Thoracic aorta (tissue), 2 donors: ENCODE results near the gene CNN3. TPM values are rescaled to one million over a fixed set of nuclear protein-coding genes. Genes with fewer than 3 reads are reported as not detected.
A peak's percentile ranks its signal among the peaks of the same experiment; 100 is the strongest.

Experiments used
- ATAC-seq: fragments of 150-250 bp; one replicate; pipeline ENCODE4 v1.8.0; 2017; ENCODE audit warnings: low read depth; ENCODE audit not compliant: insufficient number of reproducible peaks, low FRiP score
- DNase-seq: peaks from one replicate; pipeline ENCODE4 v3.0.0-alpha.2; 2020; ENCODE audit warnings: low spot score
- H3K27ac ChIP-seq, 2 donors: fragments of 200-600 bp; sonication (generic); 1 replicate in 1 of 2; 2 replicates in 1 of 2; pipeline ENCODE4 v1.5.1; 2016; ENCODE audit warnings: mild to moderate bottlenecking in 2 of 2, moderate library complexity in 2 of 2
- H3K27me3 ChIP-seq: fragments of 200-600 bp; sonication (generic); replicated peaks from 2 replicates; pipeline ENCODE4 v1.6.0; 2016; ENCODE audit warnings: mild to moderate bottlenecking; ENCODE audit not compliant: insufficient read depth
- H3K36me3 ChIP-seq: fragments of 200-600 bp; sonication (generic); one replicate; pipeline ENCODE4 v1.5.1; 2016
- H3K4me1 ChIP-seq, 2 donors: fragments of 200-600 bp; sonication (generic); 1 replicate in 1 of 2; 2 replicates in 1 of 2; pipeline versions ENCODE4 v1.5.1 to v1.6.0; 2016; ENCODE audit warnings: low read depth in 2 of 2, mild to moderate bottlenecking in 1 of 2; ENCODE audit not compliant: control insufficient read depth in 1 of 2
- H3K4me3 ChIP-seq: fragments of 200-600 bp; sonication (generic); 2 replicates; pipeline ENCODE4 v1.5.1; 2016; ENCODE audit warnings: mild to moderate bottlenecking
- H3K9me3 ChIP-seq: fragments of 200-600 bp; sonication (generic); 2 replicates; pipeline ENCODE4 v1.5.1; 2016
- total RNA-seq, 2 donors: library from RNA; depleted of rRNA; stranded (reverse); fragments of >200 nt; gene quantifications; one replicate each; pipeline versions ENCODE4 v1.1.0 to v1.2.3, GENCODE V29; 2016
- TF ChIP-seq, protein P1 (sequence below): fragments of 200-600 bp; sonication (generic); IDR thresholded peaks from one replicate; pipeline ENCODE4 v1.5.1; 2019; ENCODE audit warnings: antibody characterized with exemption

Gene CNN3
- total RNA-seq, 2 donors from 2014 or later, result 225 to 257 TPM

GRCh38 chr1:94883691-94884090, 43.2 kb downstream of the CNN3 start:
- ATAC-seq, result no peak

DNA sequence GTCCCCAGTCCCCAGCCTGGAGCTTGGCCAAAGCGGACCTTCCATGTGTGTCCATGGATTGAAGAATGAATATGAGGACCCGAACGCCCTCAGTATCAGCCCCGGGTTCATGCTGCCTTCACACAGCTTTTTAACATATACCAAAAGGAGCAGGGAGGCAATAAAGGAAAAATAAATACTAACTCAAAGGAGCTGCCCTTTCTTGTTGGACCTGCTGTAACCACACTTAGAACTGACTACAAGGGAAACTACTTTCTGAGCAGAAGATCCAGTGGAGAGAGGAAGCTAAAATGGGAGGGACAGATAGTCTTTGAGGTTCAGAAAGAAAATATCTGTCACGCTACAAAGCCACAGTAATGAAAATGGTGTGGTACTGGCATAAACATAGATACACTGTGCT, 48.6 kb downstream of the CNN3 start:
- ATAC-seq (no peak), DNase-seq (no peak)
- Histone ChIP-seq H3K4me3 (no peak overlapping the region), H3K9me3 (no peaks in the 10 kb centered on the region), H3K27ac (no peak overlapping the region), H3K4me1 (peaks cover 0 to 4% of the 10 kb centered on the region in 2 donors), H3K36me3 (no peaks in the 10 kb centered on the region), H3K27me3 (no peaks in the 10 kb centered on the region)
- TF ChIP-seq, protein P1, sequence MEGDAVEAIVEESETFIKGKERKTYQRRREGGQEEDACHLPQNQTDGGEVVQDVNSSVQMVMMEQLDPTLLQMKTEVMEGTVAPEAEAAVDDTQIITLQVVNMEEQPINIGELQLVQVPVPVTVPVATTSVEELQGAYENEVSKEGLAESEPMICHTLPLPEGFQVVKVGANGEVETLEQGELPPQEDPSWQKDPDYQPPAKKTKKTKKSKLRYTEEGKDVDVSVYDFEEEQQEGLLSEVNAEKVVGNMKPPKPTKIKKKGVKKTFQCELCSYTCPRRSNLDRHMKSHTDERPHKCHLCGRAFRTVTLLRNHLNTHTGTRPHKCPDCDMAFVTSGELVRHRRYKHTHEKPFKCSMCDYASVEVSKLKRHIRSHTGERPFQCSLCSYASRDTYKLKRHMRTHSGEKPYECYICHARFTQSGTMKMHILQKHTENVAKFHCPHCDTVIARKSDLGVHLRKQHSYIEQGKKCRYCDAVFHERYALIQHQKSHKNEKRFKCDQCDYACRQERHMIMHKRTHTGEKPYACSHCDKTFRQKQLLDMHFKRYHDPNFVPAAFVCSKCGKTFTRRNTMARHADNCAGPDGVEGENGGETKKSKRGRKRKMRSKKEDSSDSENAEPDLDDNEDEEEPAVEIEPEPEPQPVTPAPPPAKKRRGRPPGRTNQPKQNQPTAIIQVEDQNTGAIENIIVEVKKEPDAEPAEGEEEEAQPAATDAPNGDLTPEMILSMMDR, result no peak

More at GRCh38 chr1:94883691-94884090, 43.2 kb downstream of the CNN3 start:
- H3K36me3 ChIP-seq, result no peaks in the 10 kb centered on the region
- no peaks in the 10 kb centered on the region for H3K27me3 ChIP-seq
- peak overlapping the region; percentile 55 to 79 for H3K27ac ChIP-seq
- TF ChIP-seq, protein P1, result no peak
- peak overlapping the region; percentile 39 for H3K4me3 ChIP-seq
- no peaks in the 10 kb centered on the region for H3K9me3 ChIP-seq
- peaks cover 16 to 26% of the 10 kb centered on the region in 2 donors for H3K4me1 ChIP-seq
- DNase-seq, result no peak

- Histone ChIP-seq H3K4me3 (no peak overlapping the region), H3K27me3 (no peaks in the 10 kb centered on the region), H3K9me3 (no peaks in the 10 kb centered on the region), H3K4me1 (no peaks in the 10 kb centered on the region), H3K27ac (no peak overlapping the region), H3K36me3 (no peaks in the 10 kb centered on the region)
- DNase-seq, result no peak
- ATAC-seq, result no peak
- TF ChIP-seq, protein P1, result no peak
Measured at GRCh38 chr1:94876362-94876761, 50.5 kb downstream of the CNN3 start.

GRCh38 chr1:94875794-94876193, 51.1 kb downstream of the CNN3 start:
- H3K4me1 ChIP-seq, result no peaks in the 10 kb centered on the region
- H3K27ac ChIP-seq, result no peak overlapping the region
- no peak overlapping the region for H3K4me3 ChIP-seq
- H3K36me3 ChIP-seq, result no peaks in the 10 kb centered on the region
- ATAC-seq (no peak), DNase-seq (no peak)
- H3K9me3 ChIP-seq, result no peaks in the 10 kb centered on the region
- H3K27me3 ChIP-seq, result no peaks in the 10 kb centered on the region
- TF ChIP-seq, protein P1, result no peak

- DNase-seq, result no peak
- H3K36me3 ChIP-seq, result no peaks in the 10 kb centered on the region
- H3K9me3 ChIP-seq, result no peaks in the 10 kb centered on the region
- no peaks in the 10 kb centered on the region for H3K27me3 ChIP-seq
- no peak overlapping the region for H3K27ac ChIP-seq
- H3K4me3 ChIP-seq, result no peak overlapping the region
- TF ChIP-seq, protein P1, result no peak
- no peaks in the 10 kb centered on the region for H3K4me1 ChIP-seq
- no peak for ATAC-seq
Measured at GRCh38 chr1:94874423-94874822, 52.5 kb downstream of the CNN3 start.
